Measurements from ENCODE around the gene SLC16A4. TPM values are rescaled to one million over a fixed set of nuclear protein-coding genes. Genes with fewer than 3 reads are reported as not detected.

The SLC16A4 gene
- total RNA-seq, 3 donors from 2014 or later (not counting 1 experiment from before 2014, with no cell fraction given), result 0.30 to 0.40 (median 0.34) TPM

DNA sequence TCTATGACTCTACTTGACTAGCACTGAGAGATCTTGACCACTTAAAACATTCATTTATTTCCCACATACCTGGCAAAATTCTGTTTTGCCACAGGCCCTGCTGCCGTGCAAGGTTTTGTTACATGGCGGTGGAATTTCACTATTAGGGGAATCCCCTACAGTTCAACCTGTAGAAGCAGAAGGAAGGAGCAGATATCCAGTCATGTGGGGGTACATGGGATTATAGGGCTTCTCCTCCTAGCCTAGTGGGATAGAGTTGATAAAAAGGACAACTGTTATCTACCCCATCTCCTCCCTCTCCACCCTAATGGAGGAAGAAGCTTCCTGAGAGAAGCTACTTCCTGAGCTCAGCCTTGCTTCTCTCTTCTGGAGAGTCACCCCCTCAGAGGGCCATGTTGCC is 42.4 kb upstream of the SLC16A4 start:
- no peak for ATAC-seq
- intact Hi-C loops (cut with micrococcal nuclease), result no loop called here

DNA sequence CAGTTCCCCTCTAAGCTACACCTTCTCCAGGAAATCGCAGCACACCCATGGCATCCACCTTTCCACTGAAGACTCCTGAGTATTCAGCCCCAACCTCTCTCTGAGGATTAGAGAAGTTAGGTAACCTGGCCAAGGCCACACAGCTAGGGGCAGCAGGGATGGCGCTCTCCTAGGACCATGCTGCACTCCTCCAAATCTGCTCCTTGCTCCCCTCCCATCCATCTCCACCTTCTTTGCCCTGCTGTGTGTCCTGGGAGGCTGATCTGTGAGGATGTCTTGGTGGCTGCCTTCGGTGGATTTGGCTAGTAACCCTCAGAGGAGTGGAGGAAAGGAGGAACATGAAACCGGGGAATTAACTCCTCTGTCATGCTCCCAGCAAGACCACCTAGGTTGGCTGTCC is 40.1 kb upstream of the SLC16A4 start:
- 78% methylated on average over 2 of the region's 4 CpGs for WGBS (ENCODE audit: insufficient coverage)
- H3K27me3 ChIP-seq (ENCODE audit: control insufficient read depth, insufficient read depth, low read length), result no peaks in the 10 kb centered on the region
- Mint-ChIP-seq H3K27me3 (ENCODE audit: low read depth in 2 of 2) (peaks cover 13 to 17% of the 10 kb centered on the region in 2 donors), H3K27ac (no peak overlapping the region), H3K36me3 (no peaks in the 10 kb centered on the region), H3K4me3 (no peak overlapping the region), H3K9me3 (no peaks in the 10 kb centered on the region), H3K4me1 (peaks cover 0 to 3% of the 10 kb centered on the region in 2 donors)
- no peaks in the 10 kb centered on the region for H3K4me1 ChIP-seq (ENCODE audit: control insufficient read depth, insufficient read depth, low read length)
- H3K9me3 ChIP-seq (ENCODE audit: control insufficient read depth, insufficient read depth, low read length), result no peaks in the 10 kb centered on the region
- no peak for DNase-seq
- intact Hi-C loops (cut with micrococcal nuclease), result no loop called here
- TF ChIP-seq, protein P1, sequence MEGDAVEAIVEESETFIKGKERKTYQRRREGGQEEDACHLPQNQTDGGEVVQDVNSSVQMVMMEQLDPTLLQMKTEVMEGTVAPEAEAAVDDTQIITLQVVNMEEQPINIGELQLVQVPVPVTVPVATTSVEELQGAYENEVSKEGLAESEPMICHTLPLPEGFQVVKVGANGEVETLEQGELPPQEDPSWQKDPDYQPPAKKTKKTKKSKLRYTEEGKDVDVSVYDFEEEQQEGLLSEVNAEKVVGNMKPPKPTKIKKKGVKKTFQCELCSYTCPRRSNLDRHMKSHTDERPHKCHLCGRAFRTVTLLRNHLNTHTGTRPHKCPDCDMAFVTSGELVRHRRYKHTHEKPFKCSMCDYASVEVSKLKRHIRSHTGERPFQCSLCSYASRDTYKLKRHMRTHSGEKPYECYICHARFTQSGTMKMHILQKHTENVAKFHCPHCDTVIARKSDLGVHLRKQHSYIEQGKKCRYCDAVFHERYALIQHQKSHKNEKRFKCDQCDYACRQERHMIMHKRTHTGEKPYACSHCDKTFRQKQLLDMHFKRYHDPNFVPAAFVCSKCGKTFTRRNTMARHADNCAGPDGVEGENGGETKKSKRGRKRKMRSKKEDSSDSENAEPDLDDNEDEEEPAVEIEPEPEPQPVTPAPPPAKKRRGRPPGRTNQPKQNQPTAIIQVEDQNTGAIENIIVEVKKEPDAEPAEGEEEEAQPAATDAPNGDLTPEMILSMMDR (IDR thresholded peaks at IDR 0.05), result no peak
- no peaks in the 10 kb centered on the region for H3K36me3 ChIP-seq (ENCODE audit: control insufficient read depth, insufficient read depth, low read length)
- ATAC-seq, result no peak
- H3K27ac ChIP-seq (ENCODE audit: low read length), result no peak overlapping the region
- no peak overlapping the region for H3K4me3 ChIP-seq (ENCODE audit: low read length)

More for the DNA sequence above, 42.4 kb upstream of the SLC16A4 start:
- TF ChIP-seq, protein P1 (IDR thresholded peaks at IDR 0.05), result no peak
- Histone ChIP-seq H3K27ac (ENCODE audit: low read length) (no peak overlapping the region), H3K4me3 (ENCODE audit: low read length) (no peak overlapping the region), H3K9me3 (ENCODE audit: control insufficient read depth, insufficient read depth, low read length) (no peaks in the 10 kb centered on the region), H3K4me1 (ENCODE audit: control insufficient read depth, insufficient read depth, low read length) (no peaks in the 10 kb centered on the region), H3K36me3 (ENCODE audit: control insufficient read depth, insufficient read depth, low read length) (no peaks in the 10 kb centered on the region), H3K27me3 (ENCODE audit: control insufficient read depth, insufficient read depth, low read length) (no peaks in the 10 kb centered on the region)
- Mint-ChIP-seq H3K36me3 (no peaks in the 10 kb centered on the region), H3K27ac (no peak overlapping the region), H3K27me3 (ENCODE audit: low read depth in 2 of 2) (peaks cover 13 to 14% of the 10 kb centered on the region in 2 donors), H3K9me3 (no peaks in the 10 kb centered on the region), H3K4me1 (peaks cover 0 to 3% of the 10 kb centered on the region in 2 donors), H3K4me3 (no peak overlapping the region)
- no peak for DNase-seq
- WGBS (ENCODE audit: insufficient coverage), result no CpG with 5 or more reads among the region's 2 CpGs

DNA sequence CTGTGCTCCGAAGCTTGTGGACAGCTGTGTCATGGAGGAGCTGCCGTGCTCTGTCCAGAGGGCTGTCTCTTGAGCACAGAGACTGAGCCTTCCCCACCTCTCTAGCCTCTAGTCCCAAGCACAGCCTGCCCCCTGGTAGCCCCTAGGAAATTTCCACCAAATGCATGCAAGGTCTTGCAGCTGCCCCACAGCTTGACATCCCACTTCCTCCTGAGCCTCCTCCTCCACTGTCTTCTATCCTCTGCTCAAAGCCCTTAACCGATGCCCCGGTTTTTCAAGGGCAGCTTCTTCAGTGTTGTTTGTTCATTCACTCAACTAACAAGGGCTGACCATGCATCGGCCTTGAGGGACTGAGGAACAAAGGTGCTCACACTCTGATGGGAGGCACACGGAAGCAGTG is 39.5 kb upstream of the SLC16A4 start:
- 84% methylated on average over 6 of the region's 6 CpGs for WGBS (ENCODE audit: insufficient coverage)
- Mint-ChIP-seq H3K9me3 (no peaks in the 10 kb centered on the region), H3K27ac (no peak overlapping the region), H3K4me3 (no peak overlapping the region), H3K4me1 (peaks cover 0 to 3% of the 10 kb centered on the region in 2 donors), H3K27me3 (ENCODE audit: low read depth in 2 of 2) (peaks cover 17 to 18% of the 10 kb centered on the region in 2 donors), H3K36me3 (no peaks in the 10 kb centered on the region)
- Histone ChIP-seq H3K27ac (ENCODE audit: low read length) (no peak overlapping the region), H3K9me3 (ENCODE audit: control insufficient read depth, insufficient read depth, low read length) (no peaks in the 10 kb centered on the region), H3K4me3 (ENCODE audit: low read length) (no peak overlapping the region), H3K27me3 (ENCODE audit: control insufficient read depth, insufficient read depth, low read length) (no peaks in the 10 kb centered on the region), H3K4me1 (ENCODE audit: control insufficient read depth, insufficient read depth, low read length) (no peaks in the 10 kb centered on the region), H3K36me3 (ENCODE audit: control insufficient read depth, insufficient read depth, low read length) (no peaks in the 10 kb centered on the region)
- TF ChIP-seq, protein P1 (IDR thresholded peaks at IDR 0.05), result no peak
- no peak for DNase-seq
- ATAC-seq, result no peak
- intact Hi-C loops (cut with micrococcal nuclease), result no loop called here

DNA sequence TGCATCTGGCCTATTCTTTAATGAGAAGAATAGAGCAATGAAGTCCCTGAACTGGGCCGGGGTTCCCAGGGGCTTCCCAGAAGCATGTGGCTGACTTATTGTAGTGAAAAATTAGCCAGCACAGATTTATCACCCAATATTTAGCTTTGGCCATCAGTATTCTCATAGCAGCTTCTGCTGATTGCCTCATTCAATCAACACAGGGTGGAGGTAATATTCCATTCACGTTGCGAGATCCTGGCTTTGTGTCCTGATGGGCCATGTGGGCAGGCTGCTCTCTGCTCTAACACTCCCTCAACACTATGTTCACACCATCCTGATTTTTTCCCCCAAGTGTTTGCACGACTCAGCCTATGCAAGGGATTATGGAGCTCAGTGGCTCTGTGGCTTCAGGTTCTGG is 38.1 kb upstream of the SLC16A4 start:
- H3K36me3 ChIP-seq (ENCODE audit: control insufficient read depth, insufficient read depth, low read length), result no peaks in the 10 kb centered on the region
- DNase-seq, result no peak
- Mint-ChIP-seq H3K4me1 (peaks cover 0 to 3% of the 10 kb centered on the region in 2 donors), H3K27ac (no peak overlapping the region), H3K9me3 (no peaks in the 10 kb centered on the region), H3K27me3 (ENCODE audit: low read depth in 2 of 2) (peaks cover 17 to 25% of the 10 kb centered on the region in 2 donors), H3K4me3 (no peak overlapping the region), H3K36me3 (no peaks in the 10 kb centered on the region)
- intact Hi-C loops (cut with micrococcal nuclease), result no loop called here
- 74% methylated on average over 4 of the region's 4 CpGs for WGBS (ENCODE audit: insufficient coverage)
- H3K27ac ChIP-seq (ENCODE audit: low read length), result no peak overlapping the region
- no peaks in the 10 kb centered on the region for H3K9me3 ChIP-seq (ENCODE audit: control insufficient read depth, insufficient read depth, low read length)
- no peaks in the 10 kb centered on the region for H3K27me3 ChIP-seq (ENCODE audit: control insufficient read depth, insufficient read depth, low read length)
- H3K4me3 ChIP-seq (ENCODE audit: low read length), result no peak overlapping the region
- TF ChIP-seq, protein P1 (IDR thresholded peaks at IDR 0.05), result no peak
- no peaks in the 10 kb centered on the region for H3K4me1 ChIP-seq (ENCODE audit: control insufficient read depth, insufficient read depth, low read length)
- ATAC-seq, result no peak

All from natural killer cell (primary cell).